HepG2 (cell line): Measurements from ENCODE around the gene BRPF1. TPM values are rescaled to one million over a fixed set of nuclear protein-coding genes. Genes with fewer than 3 reads are reported as not detected.

Experiments
- E2F2 ChIP-seq: sonication (generic); formaldehyde crosslinking; IDR thresholded peaks from 2 replicates; pipeline ENCODE4 v1.4.0; 2020; ENCODE audit warnings: missing genetic modification reagents, borderline replicate concordance
- GPN1 ChIP-seq: sonication (generic); formaldehyde crosslinking; IDR thresholded peaks from 2 replicates; pipeline ENCODE4 v1.5.1; 2020; ENCODE audit warnings: missing genetic modification reagents, borderline replicate concordance
- HNF1B ChIP-seq: sonication (generic); formaldehyde crosslinking; IDR thresholded peaks from 2 replicates; pipeline ENCODE4 v1.5.1; 2020; ENCODE audit warnings: mild to moderate bottlenecking, moderate library complexity, missing genetic modification reagents
- IRF1 ChIP-seq: sonication (generic); formaldehyde crosslinking; IDR thresholded peaks from 2 replicates; pipeline ENCODE4 v1.4.0; 2020; ENCODE audit warnings: low read depth, mild to moderate bottlenecking, missing genetic modification reagents
- JUN ChIP-seq: sonication (generic); formaldehyde crosslinking; IDR thresholded peaks from 2 replicates; pipeline ENCODE4 v1.4.0; 2020; ENCODE audit warnings: mild to moderate bottlenecking, missing genetic modification reagents
- MAFG ChIP-seq: sonication (generic); formaldehyde crosslinking; IDR thresholded peaks from 2 replicates; pipeline ENCODE4 v1.5.1; 2020; ENCODE audit warnings: mild to moderate bottlenecking, missing genetic modification reagents
- MYNN ChIP-seq: sonication (generic); formaldehyde crosslinking; IDR thresholded peaks from 2 replicates; pipeline ENCODE4 v1.4.0; 2020; ENCODE audit warnings: mild to moderate bottlenecking, low read depth, missing genetic modification reagents
- NFIC ChIP-seq: IDR thresholded peaks from 2 replicates; pipeline ENCODE4 v1.6.1; 2012; ENCODE audit warnings: mild to moderate bottlenecking, low read length, inconsistent platforms
- NFYC ChIP-seq: IDR thresholded peaks from 2 replicates; pipeline ENCODE4 v1.6.1; 2016; ENCODE audit warnings: missing genetic modification reagents, missing compliant biosample characterization
- NR0B2 ChIP-seq: sonication (generic); formaldehyde crosslinking; IDR thresholded peaks from 2 replicates; pipeline ENCODE4 v1.4.0; 2020; ENCODE audit warnings: mild to moderate bottlenecking, missing genetic modification reagents
- PAXIP1 ChIP-seq: sonication (generic); formaldehyde crosslinking; conservative IDR thresholded peaks from 2 replicates; pipeline ENCODE4 v1.4.0; 2020; ENCODE audit warnings: mild to moderate bottlenecking, missing genetic modification reagents, moderate library complexity
- PITX1 ChIP-seq: sonication (generic); formaldehyde crosslinking; IDR thresholded peaks from 2 replicates; pipeline ENCODE4 v1.5.1; 2020; ENCODE audit warnings: mild to moderate bottlenecking, missing genetic modification reagents
- PRPF4 ChIP-seq: fragments of 200-400 bp; formaldehyde crosslinking; IDR thresholded peaks from 2 replicates; pipeline ENCODE4 v1.6.1; 2016; ENCODE audit warnings: low read length, low read depth; ENCODE audit not compliant: poor library complexity, severe bottlenecking
- REXO4 ChIP-seq: sonication (generic); formaldehyde crosslinking; IDR thresholded peaks from 2 replicates; pipeline ENCODE4 v1.8.0; 2022; ENCODE audit warnings: missing genetic modification reagents, mild to moderate bottlenecking, borderline replicate concordance
- SIX1 ChIP-seq: sonication (generic); formaldehyde crosslinking; IDR thresholded peaks from 2 replicates; pipeline ENCODE4 v1.4.0; 2020; ENCODE audit warnings: missing genetic modification reagents, borderline replicate concordance
- SNRNP70 ChIP-seq: fragments of 200-400 bp; formaldehyde crosslinking; IDR thresholded peaks from 2 replicates; pipeline ENCODE4 v1.6.1; 2017; ENCODE audit warnings: mild to moderate bottlenecking, low read depth, low read length, moderate library complexity
- SPEN ChIP-seq: sonication (generic); formaldehyde crosslinking; IDR thresholded peaks from 2 replicates; pipeline ENCODE4 v1.5.1; 2020; ENCODE audit warnings: low read depth, mild to moderate bottlenecking, missing genetic modification reagents
- ZNF205 ChIP-seq: IDR thresholded peaks from 2 replicates; pipeline ENCODE4 v1.6.1; 2018; ENCODE audit warnings: missing biosample characterization, missing genetic modification reagents
- ZNF263 ChIP-seq: sonication (generic); formaldehyde crosslinking; IDR thresholded peaks from 2 replicates; pipeline ENCODE4 v1.4.0; 2020; ENCODE audit warnings: missing genetic modification reagents
- polyA plus RNA-seq, 8 experiments: library from polyadenylated mRNA; depleted of rRNA in 3 of 8; stranded (reverse) in 7 of 8; unstranded in 1 of 8; fragments of >200 nt; fragmentation: Illumina TruSeq in 4 of 8; extraction: Trizol in 4 of 8; gene quantifications; 2 replicates each; pipeline versions ENCODE4 v1.2.1 to v1.2.3, GENCODE V29; 2011 to 2016; ENCODE audit warnings: low read depth in 4 of 8, missing spikeins in 1 of 8, mixed read lengths in 1 of 8; ENCODE audit not compliant: insufficient read depth in 1 of 8
- total RNA-seq, 5 experiments: library from RNA; depleted of rRNA; stranded (reverse); fragments of >200 nt; fragmentation: Illumina TruSeq; extraction: Trizol; gene quantifications; 2 replicates each; pipeline ENCODE4 v1.2.3, GENCODE V29; 2016; ENCODE audit warnings: low read depth in 1 of 5
- TF ChIP-seq, protein P1 (sequence below): sonication (generic); formaldehyde crosslinking; IDR thresholded peaks from 2 replicates; pipeline ENCODE4 v1.8.0; 2022; ENCODE audit warnings: missing genetic modification reagents, mild to moderate bottlenecking, borderline replicate concordance

Gene BRPF1
- total and polyA plus RNA-seq, 2 of the 13 experiments (the other 11 are each of a cell fraction or from before 2014, with no cell fraction given) = 7.3 to 10.0 TPM

GRCh38 chr3:9769426-9770275 is 38.1 kb downstream of the BRPF1 start, which contains the start of gene CAMK1 (continued):
- no peak for TF ChIP-seq JUN (CRISPR knock-in tag)
- TF ChIP-seq NFYC = no peak
- TF ChIP-seq IRF1 (CRISPR knock-in tag) = no peak
- TF ChIP-seq SPEN (CRISPR knock-in tag) = no peak; the same call in 1 of the 2 replicates
- TF ChIP-seq MYNN (CRISPR knock-in tag) = no peak
- TF ChIP-seq SNRNP70 = no peak
- no peak for TF ChIP-seq REXO4 (CRISPR knock-in tag)
- no peak for TF ChIP-seq SIX1 (CRISPR knock-in tag)
- no peak for TF ChIP-seq ZNF205
- no peak for TF ChIP-seq MAFG (CRISPR knock-in tag)
- TF ChIP-seq E2F2 (CRISPR knock-in tag) = no peak
- no peak; the same call in 1 of the 2 replicates for TF ChIP-seq ZNF263 (CRISPR knock-in tag)
- TF ChIP-seq PRPF4 = no peak
- TF ChIP-seq HNF1B (CRISPR knock-in tag) = peak; percentile 8; the same call in 1 of the 2 replicates
- no peak for TF ChIP-seq NFIC
- no peak for TF ChIP-seq NR0B2 (CRISPR knock-in tag)
- no peak for TF ChIP-seq GPN1 (CRISPR knock-in tag)
- TF ChIP-seq PITX1 (CRISPR knock-in tag) = no peak
- no peak for TF ChIP-seq PAXIP1 (CRISPR knock-in tag)
- TF ChIP-seq, protein P1, sequence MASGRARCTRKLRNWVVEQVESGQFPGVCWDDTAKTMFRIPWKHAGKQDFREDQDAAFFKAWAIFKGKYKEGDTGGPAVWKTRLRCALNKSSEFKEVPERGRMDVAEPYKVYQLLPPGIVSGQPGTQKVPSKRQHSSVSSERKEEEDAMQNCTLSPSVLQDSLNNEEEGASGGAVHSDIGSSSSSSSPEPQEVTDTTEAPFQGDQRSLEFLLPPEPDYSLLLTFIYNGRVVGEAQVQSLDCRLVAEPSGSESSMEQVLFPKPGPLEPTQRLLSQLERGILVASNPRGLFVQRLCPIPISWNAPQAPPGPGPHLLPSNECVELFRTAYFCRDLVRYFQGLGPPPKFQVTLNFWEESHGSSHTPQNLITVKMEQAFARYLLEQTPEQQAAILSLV (CRISPR knock-in tag) = peak; percentile 35; the same call in 1 of the 2 replicates
